Skin epidermis (tissue), 12 donors: ENCODE data around the gene TBX1.

ENCODE experiments used
- H3K27ac ChIP-seq, 21 experiments: fragments of 200-600 bp; sonication (generic) in 11 of 21; one replicate each; pipeline ENCODE4 v1.5.0; 2020; ENCODE audit warnings: mild to moderate bottlenecking in 3 of 21, inconsistent platforms in 2 of 21, moderate library complexity in 2 of 21
- H3K4me3 ChIP-seq, 7 experiments: fragments of 200-600 bp; sonication (generic) in 2 of 7; one replicate each; pipeline ENCODE4 v1.5.0; 2020; ENCODE audit warnings: inconsistent platforms in 2 of 7, mild to moderate bottlenecking in 2 of 7, moderate library complexity in 1 of 7

TBX1 gene

DNA sequence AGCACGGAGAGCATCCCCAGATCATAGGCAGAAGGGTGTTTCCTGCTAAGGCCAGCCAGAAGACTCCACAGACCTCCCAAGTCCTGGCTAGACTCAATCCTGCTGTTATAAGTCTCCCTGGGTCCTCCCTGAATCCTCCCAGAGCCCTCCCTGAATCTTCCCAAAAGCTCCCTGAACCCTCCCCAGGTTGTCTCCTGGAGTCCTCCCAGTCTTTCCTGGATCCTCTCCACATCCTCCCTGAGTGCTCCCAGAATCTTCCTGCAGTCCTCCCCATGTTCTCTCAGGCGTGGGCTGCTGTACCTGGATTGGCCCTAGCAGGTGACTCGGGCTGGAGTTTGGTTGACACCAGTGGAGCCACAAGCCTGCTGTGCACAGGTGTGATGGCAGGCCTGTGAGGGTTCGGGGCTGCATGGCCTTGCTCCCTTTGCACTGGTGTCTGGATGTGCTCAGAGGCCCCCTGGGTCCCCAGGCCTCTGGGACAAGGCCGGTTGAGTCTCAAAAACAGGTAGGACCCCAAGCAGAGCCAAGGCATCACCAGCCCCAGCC lies 25.7 kb upstream of the TBX1 start:
- no peak overlapping the region for H3K27ac ChIP-seq
- H3K4me3 ChIP-seq = no peak overlapping the region

DNA sequence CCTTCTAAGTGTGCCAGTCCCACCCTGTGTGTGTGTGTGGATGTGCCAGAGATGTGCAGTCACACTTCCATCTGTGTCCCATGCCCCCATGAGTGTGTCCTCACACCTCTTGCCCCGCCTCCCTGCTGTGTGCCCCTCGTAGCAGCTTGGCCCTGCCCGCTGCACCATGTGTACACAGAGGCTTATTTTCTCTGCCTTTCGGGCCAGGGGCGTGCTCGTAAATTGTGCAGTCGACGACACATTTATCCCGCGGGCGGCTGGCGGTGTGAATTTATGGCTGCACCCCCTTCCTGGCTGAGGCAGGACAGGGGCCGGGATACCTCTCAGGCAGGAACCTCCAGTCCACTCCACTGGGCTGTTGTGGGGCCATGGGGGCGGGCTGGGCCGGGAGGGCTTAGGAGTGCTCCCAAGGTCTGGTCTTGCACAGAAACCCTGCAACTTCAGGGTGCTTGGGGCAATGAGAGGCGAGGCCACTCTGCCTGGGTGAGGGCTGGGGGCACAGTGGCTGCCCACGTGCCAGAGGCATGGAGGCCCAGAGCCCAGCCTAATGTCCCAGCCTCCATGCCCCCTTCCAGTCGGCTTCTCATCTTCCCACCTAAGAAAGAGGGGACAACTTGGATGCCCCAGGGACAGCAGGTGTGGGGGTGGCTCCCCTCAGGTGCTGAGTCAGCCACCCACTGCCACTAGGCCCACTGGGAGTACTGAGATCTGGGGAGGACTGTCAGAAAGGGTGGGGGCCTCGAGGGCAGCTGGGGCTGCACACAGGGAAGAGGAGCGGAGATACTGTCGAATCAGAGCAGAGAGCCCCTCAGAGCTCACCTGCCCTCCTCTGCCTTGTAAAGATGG lies 24.7 kb upstream of the TBX1 start:
- Histone ChIP-seq H3K27ac (no peak overlapping the region), H3K4me3 (no peak overlapping the region)

- H3K4me3 ChIP-seq = no peak overlapping the region
Observed at GRCh38 chr22:19737846-19738663, 22.5 kb upstream of the TBX1 start.

GRCh38 chr22:19738664-19739447 lies 21.7 kb upstream of the TBX1 start:
- Histone ChIP-seq H3K27ac (no peak overlapping the region), H3K4me3 (no peak overlapping the region)

More at GRCh38 chr22:19737846-19738663, 22.5 kb upstream of the TBX1 start:
- H3K27ac ChIP-seq = no peak overlapping the region

DNA sequence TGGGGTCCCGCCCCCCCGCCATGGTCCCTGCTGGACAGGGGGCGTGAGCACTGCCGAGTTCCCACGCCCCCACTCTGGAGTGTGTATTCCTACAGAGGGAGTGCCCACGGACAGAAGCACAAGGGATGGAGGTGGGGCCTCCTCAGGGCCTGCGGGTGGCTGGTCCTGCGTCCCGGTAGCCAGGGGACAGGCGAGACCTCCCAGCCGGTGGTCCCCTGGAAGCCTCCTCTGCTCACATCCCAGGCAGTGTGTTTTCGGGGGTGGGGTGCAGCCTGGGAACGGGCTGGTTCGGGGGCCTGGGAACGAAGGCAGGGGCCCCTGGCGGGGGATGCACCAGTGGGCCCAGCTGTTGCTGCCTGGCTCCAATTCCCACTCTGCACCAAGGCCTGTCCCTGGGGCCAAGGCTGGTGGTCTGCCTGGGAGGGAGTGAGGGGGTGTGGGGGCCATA lies 21.1 kb upstream of the TBX1 start:
- Histone ChIP-seq H3K27ac (no peak overlapping the region), H3K4me3 (no peak overlapping the region)

- Histone ChIP-seq H3K4me3 (no peak overlapping the region), H3K27ac (no peak overlapping the region)
Observed at GRCh38 chr22:19739911-19740449, 20.6 kb upstream of the TBX1 start.

- no peak overlapping the region for H3K4me3 ChIP-seq
- H3K27ac ChIP-seq = no peak overlapping the region
Observed at GRCh38 chr22:19740586-19740985, 20.0 kb upstream of the TBX1 start.

GRCh38 chr22:19741053-19741452 lies 19.5 kb upstream of the TBX1 start:
- H3K4me3 ChIP-seq = no peak overlapping the region
- no peak overlapping the region for H3K27ac ChIP-seq

DNA sequence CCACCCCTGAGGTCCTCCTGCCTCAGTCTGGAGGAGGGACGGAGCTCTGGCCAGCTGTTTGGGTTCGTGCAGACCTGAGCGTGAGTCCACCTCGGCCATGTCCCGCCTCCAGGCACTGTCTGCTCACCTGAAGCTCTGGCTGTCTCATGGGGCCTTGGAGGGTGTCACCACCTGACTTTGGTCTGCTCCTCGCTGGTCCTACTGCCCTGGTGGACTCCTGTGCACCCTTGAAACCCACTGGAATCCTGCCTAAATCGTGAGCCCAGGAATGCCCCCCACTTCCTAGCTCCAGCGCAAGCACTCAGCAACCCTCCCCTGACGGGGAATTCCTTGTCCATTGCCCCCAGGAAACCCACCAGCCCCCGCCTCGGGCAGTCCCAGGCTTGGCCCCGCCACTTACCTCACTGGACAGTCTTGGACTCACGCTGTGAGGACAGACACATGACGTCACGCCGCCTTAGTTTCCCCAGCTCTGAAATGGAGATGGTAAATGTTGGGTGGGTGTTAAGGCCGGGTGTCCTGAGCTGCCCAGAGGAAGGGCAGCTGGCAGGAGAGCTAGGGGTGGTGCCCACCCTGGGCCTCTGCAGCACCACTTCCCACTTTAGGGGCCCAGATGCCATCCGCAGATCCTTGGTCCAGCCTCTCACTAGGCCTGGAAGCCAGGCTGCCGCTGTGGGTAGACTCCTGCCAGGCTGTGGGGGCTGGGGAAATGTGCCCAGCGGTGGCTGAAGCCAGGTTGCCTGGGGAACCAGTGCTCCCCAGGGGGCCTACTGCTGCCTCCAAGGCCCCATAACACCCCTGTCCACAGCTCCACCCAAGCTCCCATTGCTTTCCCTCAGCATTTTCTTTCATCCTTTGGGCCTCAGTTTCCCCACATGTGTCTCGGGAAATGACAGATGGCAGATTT lies 18.2 kb upstream of the TBX1 start:
- Histone ChIP-seq H3K4me3 (no peak overlapping the region), H3K27ac (no peak overlapping the region)

GRCh38 chr22:19743081-19743480 lies 17.5 kb upstream of the TBX1 start:
- no peak overlapping the region for H3K4me3 ChIP-seq

GRCh38 chr22:19743651-19744050 lies 16.9 kb upstream of the TBX1 start:
- Histone ChIP-seq H3K27ac (no peak overlapping the region), H3K4me3 (no peak overlapping the region)

More at GRCh38 chr22:19743081-19743480, 17.5 kb upstream of the TBX1 start:
- no peak overlapping the region for H3K27ac ChIP-seq

DNA sequence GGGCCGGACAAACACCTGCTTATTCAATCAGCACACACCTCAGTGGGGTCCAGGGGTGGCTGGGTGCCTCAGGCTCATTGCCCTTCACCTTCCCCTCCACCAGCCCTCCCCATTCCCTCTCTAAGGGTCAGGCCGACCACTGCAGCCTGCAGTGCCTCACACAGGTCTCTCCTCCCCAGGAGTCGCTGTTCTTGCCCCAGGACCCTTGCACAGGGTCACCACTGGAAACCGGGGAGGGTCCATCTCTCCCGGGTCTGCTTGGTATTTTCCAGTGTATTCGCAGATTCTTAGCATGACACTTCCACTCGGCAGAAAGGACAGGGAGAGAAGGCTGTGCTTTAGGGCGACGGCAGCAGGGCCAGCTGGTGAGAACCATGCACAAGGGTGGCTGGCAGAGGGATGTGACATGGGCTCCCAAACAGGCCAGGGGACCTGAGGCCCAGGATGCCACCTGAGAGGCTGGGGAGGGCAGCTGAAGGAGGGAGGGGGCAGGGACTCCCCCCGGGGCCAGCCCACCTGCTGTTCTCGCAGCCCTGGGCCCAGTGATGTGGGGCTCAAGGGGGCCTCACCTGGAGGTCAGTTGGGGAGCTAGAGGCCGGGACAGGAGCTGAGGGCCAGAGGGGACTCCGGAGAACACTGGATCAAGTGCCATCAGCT lies 16.1 kb upstream of the TBX1 start:
- Histone ChIP-seq H3K27ac (no peak overlapping the region), H3K4me3 (no peak overlapping the region)

GRCh38 chr22:19745155-19746101 lies 15.2 kb upstream of the TBX1 start:
- H3K27ac ChIP-seq = peak overlapping the region in 1 of 21 experiments; percentile 18
- H3K4me3 ChIP-seq = no peak overlapping the region

- no peak overlapping the region for H3K27ac ChIP-seq
- H3K4me3 ChIP-seq = no peak overlapping the region
Observed at GRCh38 chr22:19746726-19747125, 13.9 kb upstream of the TBX1 start.

- Histone ChIP-seq H3K4me3 (no peak overlapping the region), H3K27ac (no peak overlapping the region)
Observed at GRCh38 chr22:19747551-19747950, 13.0 kb upstream of the TBX1 start.

DNA sequence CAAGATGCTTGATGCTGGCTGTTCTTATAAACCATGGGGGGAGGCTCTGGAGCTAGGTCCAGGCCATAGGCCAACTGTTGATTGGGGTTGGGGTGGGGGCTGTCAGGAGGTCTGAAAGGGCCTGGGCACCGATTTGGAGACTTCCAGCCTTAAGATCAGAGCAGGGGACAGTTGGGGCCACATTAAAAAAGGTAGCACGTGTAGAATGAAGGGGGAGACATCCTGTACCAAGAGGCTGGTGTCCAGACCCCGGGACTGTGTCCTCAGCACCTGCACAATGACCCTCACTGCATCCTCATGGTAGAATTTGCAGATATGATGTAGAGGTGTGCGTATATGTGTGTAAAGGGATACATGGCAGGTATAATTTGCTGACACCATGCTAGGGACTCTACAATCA lies 12.4 kb upstream of the TBX1 start:
- Histone ChIP-seq H3K27ac (no peak overlapping the region), H3K4me3 (no peak overlapping the region)
